CD4-positive, alpha-beta T cell (primary cell): ENCODE measurements around the gene GRIFIN. TPM values are rescaled to one million over a fixed set of nuclear protein-coding genes. Genes with fewer than 3 reads are reported as not detected.

Source experiments
- ATAC-seq: fragments of 200-7000 bp; cut with Tn5 transposase; one replicate; pipeline ENCODE4 v1.10.0; 2022; ENCODE audit warnings: mild to moderate bottlenecking; ENCODE audit not compliant: poor library complexity
- CTCF ChIA-PET: fragments of 350-600 bp; sonication (Branson Sonifier 250); formaldehyde crosslinking; loops from one replicate; lab custom pipeline; 2021; ENCODE audit warnings: antibody characterized with exemption, inconsistent platforms; lab: Charles Lee
- POLR2A ChIA-PET: fragments of 350-600 bp; sonication (Branson Sonifier 250); formaldehyde crosslinking; loops from one replicate; lab custom pipeline; 2021; ENCODE audit warnings: antibody characterized with exemption, inconsistent platforms; lab: Charles Lee
- DNase-seq, 14 experiments: peaks; one replicate each; pipeline ENCODE4 v3.0.0-alpha.2; 2013 to 2020; ENCODE audit warnings: mixed read lengths in 2 of 14
- H3K27ac ChIP-seq, 2 donors: one replicate each; pipeline versions ENCODE4 v1.5.1 to v1.7.0; 2013; ENCODE audit warnings: low read length in 2 of 2, low read depth in 1 of 2, mild to moderate bottlenecking in 1 of 2
- H3K27me3 ChIP-seq, 2 experiments: 1 replicate in 1 of 2; 2 replicates in 1 of 2; pipeline versions ENCODE4 v1.6.1 to v1.7.0; 2013; ENCODE audit warnings: low read length in 2 of 2, control low read depth in 1 of 2, mild to moderate bottlenecking in 1 of 2, moderate library complexity in 1 of 2; ENCODE audit not compliant: insufficient read depth in 2 of 2, control insufficient read depth in 1 of 2
- H3K36me3 ChIP-seq: one replicate; pipeline ENCODE4 v1.6.1; 2013; ENCODE audit warnings: low read length, control low read depth; ENCODE audit not compliant: insufficient read depth
- H3K4me1 ChIP-seq: one replicate; pipeline ENCODE4 v1.6.1; 2013; ENCODE audit warnings: low read length, control low read depth; ENCODE audit not compliant: insufficient read depth
- H3K4me3 ChIP-seq: one replicate; pipeline ENCODE4 v1.5.1; 2013; ENCODE audit warnings: mild to moderate bottlenecking, low read length, moderate library complexity
- H3K9me3 ChIP-seq, 2 experiments: 1 replicate in 1 of 2; 2 replicates in 1 of 2; pipeline versions ENCODE4 v1.6.1 to v1.7.0; 2013; ENCODE audit warnings: low read length in 2 of 2, mild to moderate bottlenecking in 2 of 2, control low read depth in 1 of 2, moderate library complexity in 1 of 2; ENCODE audit not compliant: control insufficient read depth in 1 of 2, insufficient read depth in 1 of 2
- H3K27ac Mint-ChIP-seq: one replicate; pipeline ENCODE4 v1.8.0; 2020; ENCODE audit warnings: mixed read lengths
- H3K27me3 Mint-ChIP-seq: one replicate; pipeline ENCODE4 v1.8.0; 2021; ENCODE audit warnings: mixed read lengths
- H3K36me3 Mint-ChIP-seq: one replicate; pipeline ENCODE4 v1.8.0; 2021; ENCODE audit warnings: low read depth, mixed read lengths
- H3K4me1 Mint-ChIP-seq: one replicate; pipeline ENCODE4 v1.8.0; 2021; ENCODE audit warnings: low read depth, mixed read lengths
- H3K4me3 Mint-ChIP-seq: one replicate; pipeline ENCODE4 v1.8.0; 2020; ENCODE audit warnings: mild to moderate bottlenecking, mixed read lengths
- H3K9me3 Mint-ChIP-seq: one replicate; pipeline ENCODE4 v1.8.0; 2020; ENCODE audit warnings: mixed read lengths
- intact Hi-C, 2 experiments: fragments of 100-400 bp; cut with DNase I in 1 of 2; cut with micrococcal nuclease in 1 of 2; formaldehyde crosslinking; loops; one replicate each; pipeline versions ENCODE4 v1.15.1 to v1.9.0; 2023 to 2025; cut with DNase I, micrococcal nuclease
- total RNA-seq, 174 experiments: library from RNA in 2 of 174; stranded (reverse) in 2 of 174; gene quantifications; one replicate each; pipeline ENCODE4 v1.2.3 and lab custom pipeline; 2021 to 2026
- TF ChIP-seq, protein P1 (sequence below): fragments of 200-600 bp; IDR thresholded peaks from one replicate; pipeline ENCODE4 v1.8.0; 2022; ENCODE audit warnings: antibody characterized with exemption, mild to moderate bottlenecking

Gene GRIFIN
- total RNA-seq, 2 experiments from 2014 or later, result not detected

DNA sequence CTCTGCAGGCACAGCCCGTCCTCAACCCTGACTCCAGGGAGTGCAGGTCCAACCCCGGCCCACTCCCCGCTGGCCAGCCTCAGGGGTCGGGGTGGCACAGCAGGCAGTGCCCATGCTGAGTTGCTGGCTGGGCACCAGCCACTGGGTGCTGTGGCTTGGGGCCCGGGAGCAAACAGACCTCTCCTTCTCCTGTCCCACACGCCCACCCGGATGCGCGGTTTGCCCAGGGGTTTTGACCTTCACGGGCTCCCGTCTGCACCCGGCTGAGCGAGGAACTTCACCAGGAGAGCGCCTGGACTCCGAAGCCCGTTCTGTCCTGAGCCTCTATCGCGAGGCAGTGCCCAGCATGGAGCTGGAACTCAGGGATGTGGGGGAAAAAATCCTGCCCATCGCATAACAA, 2.6 kb upstream of the GRIFIN start:
- Histone ChIP-seq H3K4me3 (no peak overlapping the region), H3K27ac (no peak overlapping the region), H3K27me3 (no peaks in the 10 kb centered on the region), H3K4me1 (peaks cover 19% of the 10 kb centered on the region), H3K9me3 (peaks cover 6 to 18% of the 10 kb centered on the region in 2 experiments), H3K36me3 (no peaks in the 10 kb centered on the region)
- H3K27ac Mint-ChIP-seq, result no peak overlapping the region
- no peaks in the 10 kb centered on the region for H3K27me3 Mint-ChIP-seq
- intact Hi-C loops, result loop anchor here in 1 of 2 experiments (1.0 to 5.0 kb wide), 2 partner anchors 44 to 89 kb away; no protein-coding TSS in a partner anchor
- DNase-seq, result peak in 1 of 14 experiments; percentile 15
- no peaks in the 10 kb centered on the region for H3K36me3 Mint-ChIP-seq
- TF ChIP-seq, protein P1, sequence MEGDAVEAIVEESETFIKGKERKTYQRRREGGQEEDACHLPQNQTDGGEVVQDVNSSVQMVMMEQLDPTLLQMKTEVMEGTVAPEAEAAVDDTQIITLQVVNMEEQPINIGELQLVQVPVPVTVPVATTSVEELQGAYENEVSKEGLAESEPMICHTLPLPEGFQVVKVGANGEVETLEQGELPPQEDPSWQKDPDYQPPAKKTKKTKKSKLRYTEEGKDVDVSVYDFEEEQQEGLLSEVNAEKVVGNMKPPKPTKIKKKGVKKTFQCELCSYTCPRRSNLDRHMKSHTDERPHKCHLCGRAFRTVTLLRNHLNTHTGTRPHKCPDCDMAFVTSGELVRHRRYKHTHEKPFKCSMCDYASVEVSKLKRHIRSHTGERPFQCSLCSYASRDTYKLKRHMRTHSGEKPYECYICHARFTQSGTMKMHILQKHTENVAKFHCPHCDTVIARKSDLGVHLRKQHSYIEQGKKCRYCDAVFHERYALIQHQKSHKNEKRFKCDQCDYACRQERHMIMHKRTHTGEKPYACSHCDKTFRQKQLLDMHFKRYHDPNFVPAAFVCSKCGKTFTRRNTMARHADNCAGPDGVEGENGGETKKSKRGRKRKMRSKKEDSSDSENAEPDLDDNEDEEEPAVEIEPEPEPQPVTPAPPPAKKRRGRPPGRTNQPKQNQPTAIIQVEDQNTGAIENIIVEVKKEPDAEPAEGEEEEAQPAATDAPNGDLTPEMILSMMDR, result no peak
- no peaks in the 10 kb centered on the region for H3K4me1 Mint-ChIP-seq
- no peak overlapping the region for H3K4me3 Mint-ChIP-seq
- no peaks in the 10 kb centered on the region for H3K9me3 Mint-ChIP-seq
- ChIA-PET CTCF (interaction anchor here (1.4 kb wide), 1 partner anchor 10 kb away, joined by 4 read pairs; no protein-coding TSS in a partner anchor), POLR2A (no interaction called here)
- ATAC-seq, result no peak

DNA sequence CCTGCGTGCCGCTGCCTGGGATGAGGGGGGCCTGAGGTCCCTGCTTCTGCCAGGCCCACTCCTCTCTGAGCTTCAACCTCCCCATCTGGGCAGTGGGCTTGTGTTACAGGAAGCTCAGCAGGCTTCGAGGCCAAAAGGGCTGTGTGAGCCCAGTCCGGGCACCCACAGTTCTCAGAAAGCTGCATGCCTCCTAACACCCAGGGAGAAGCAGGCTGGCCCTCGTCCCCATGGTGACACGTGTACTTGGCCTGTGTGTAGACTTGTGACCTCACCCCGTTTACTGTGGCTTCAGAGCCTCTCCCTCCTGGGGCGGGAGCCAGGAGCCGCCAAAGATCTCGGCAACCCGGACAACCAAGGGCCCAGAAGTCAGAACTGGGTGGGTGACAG, 2.2 kb upstream of the GRIFIN start:
- Histone ChIP-seq H3K27ac (no peak overlapping the region), H3K9me3 (peaks cover 6 to 13% of the 10 kb centered on the region in 2 experiments), H3K36me3 (no peaks in the 10 kb centered on the region), H3K4me3 (no peak overlapping the region), H3K27me3 (no peaks in the 10 kb centered on the region), H3K4me1 (peaks cover 19% of the 10 kb centered on the region)
- intact Hi-C loops, result loop anchor here in 1 of 2 experiments (1.0 to 5.0 kb wide), 2 partner anchors 44 to 89 kb away; no protein-coding TSS in a partner anchor
- ChIA-PET CTCF (interaction anchor here (1.4 kb wide), 1 partner anchor 9 kb away, joined by 4 read pairs; no protein-coding TSS in a partner anchor), POLR2A (no interaction called here)
- no peaks in the 10 kb centered on the region for H3K4me1 Mint-ChIP-seq
- DNase-seq, result no peak
- H3K27me3 Mint-ChIP-seq, result no peaks in the 10 kb centered on the region
- no peak overlapping the region for H3K4me3 Mint-ChIP-seq
- TF ChIP-seq, protein P1, result no peak
- H3K27ac Mint-ChIP-seq, result no peak overlapping the region
- no peaks in the 10 kb centered on the region for H3K36me3 Mint-ChIP-seq
- no peak for ATAC-seq
- H3K9me3 Mint-ChIP-seq, result no peaks in the 10 kb centered on the region

DNA sequence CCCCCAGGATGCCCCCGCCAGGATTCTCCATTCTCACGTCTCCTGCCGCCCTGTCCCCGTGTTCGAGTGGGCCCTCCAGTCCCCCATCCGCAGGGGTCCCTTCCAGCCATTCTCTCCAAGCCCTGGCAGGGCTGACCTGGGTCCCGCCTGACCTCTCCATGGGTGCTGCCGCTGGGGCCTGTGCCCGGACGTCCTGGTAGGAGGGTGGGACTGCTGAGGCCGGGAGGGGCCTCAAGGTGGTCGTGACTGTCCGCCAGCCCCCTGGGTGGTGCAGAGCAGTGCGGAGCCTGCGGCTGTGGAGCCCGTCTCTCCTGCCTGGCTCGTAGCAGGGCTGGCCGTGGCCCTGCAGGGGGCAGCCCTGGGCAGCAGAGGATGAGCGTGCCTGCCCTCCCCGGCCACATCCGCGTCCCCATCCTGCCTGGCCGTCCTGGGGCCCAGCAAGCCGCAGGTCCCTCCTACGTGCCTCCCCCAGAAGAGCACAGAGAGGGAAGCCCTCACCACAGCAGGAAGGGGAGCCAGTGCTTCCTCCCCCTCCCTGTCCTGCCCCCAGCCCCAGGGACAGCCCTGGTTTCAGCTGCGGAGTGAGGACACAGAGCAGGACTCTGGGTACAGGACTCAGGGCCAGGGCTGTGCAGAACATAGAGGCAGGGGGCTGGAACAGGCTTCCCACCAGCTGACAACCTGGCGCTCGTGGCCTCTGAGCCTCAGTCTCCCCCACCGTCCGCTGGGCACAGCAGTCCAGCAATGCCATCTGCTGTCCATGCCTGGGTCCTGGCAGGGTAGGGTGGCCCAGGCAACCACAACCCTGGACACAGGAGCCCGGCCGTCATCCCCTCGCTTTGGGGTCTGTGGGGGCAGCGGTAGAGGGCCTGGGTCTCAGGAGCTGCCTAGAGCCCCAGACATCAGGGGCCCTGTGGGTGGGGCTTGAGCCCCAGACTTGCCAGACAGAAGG, 1.5 kb upstream of the GRIFIN start:
- DNase-seq (peak; percentile 19 to 82 (median 58)), ATAC-seq (peak; percentile 94)
- Histone ChIP-seq H3K9me3 (peaks cover under 1 to 7% of the 10 kb centered on the region in 2 experiments), H3K4me3 (no peak overlapping the region), H3K27ac (no peak overlapping the region), H3K27me3 (no peaks in the 10 kb centered on the region), H3K4me1 (peaks cover 19% of the 10 kb centered on the region), H3K36me3 (no peaks in the 10 kb centered on the region)
- ChIA-PET CTCF (no interaction called here), POLR2A (no interaction called here)
- no peaks in the 10 kb centered on the region for H3K27me3 Mint-ChIP-seq
- H3K27ac Mint-ChIP-seq, result no peak overlapping the region
- TF ChIP-seq, protein P1, result peak; percentile 77
- no peaks in the 10 kb centered on the region for H3K4me1 Mint-ChIP-seq
- H3K4me3 Mint-ChIP-seq, result no peak overlapping the region
- H3K36me3 Mint-ChIP-seq, result no peaks in the 10 kb centered on the region
- intact Hi-C loops, result loop anchor here in 1 of 2 experiments (1.0 to 5.0 kb wide), 4 partner anchors 45 to 232 kb away; no protein-coding TSS in a partner anchor
- no peaks in the 10 kb centered on the region for H3K9me3 Mint-ChIP-seq
